GM12873 (cell line): ENCODE results near the gene CIART.

Experiments
- CTCF ChIP-seq: IDR thresholded peaks from 2 replicates; pipeline ENCODE4 v1.5.1; 2012; ENCODE audit warnings: low read depth, mild to moderate bottlenecking, moderate library complexity, low read length, control low read depth; ENCODE audit not compliant: insufficient read depth; ENCODE audit errors: missing control alignments

Gene CIART

GRCh38 chr1:150259217-150259616 is 23.1 kb upstream of the CIART start:
- TF ChIP-seq CTCF = no peak

GRCh38 chr1:150259758-150260669 is 22.3 kb upstream of the CIART start:
- TF ChIP-seq CTCF = no peak

GRCh38 chr1:150261367-150261766 is 21.0 kb upstream of the CIART start:
- TF ChIP-seq CTCF = no peak

- TF ChIP-seq CTCF = no peak
These were observed 19.7 kb upstream of the CIART start for GRCh38 chr1:150262388-150263320.

- TF ChIP-seq CTCF = no peak
These were observed 18.8 kb upstream of the CIART start for GRCh38 chr1:150263549-150263948.

- TF ChIP-seq CTCF = no peak
These were observed 14.5 kb upstream of the CIART start for GRCh38 chr1:150267896-150268295.

- no peak for TF ChIP-seq CTCF
These were observed 14.0 kb upstream of the CIART start for GRCh38 chr1:150268340-150268704.
